Choroid plexus epithelial cell (primary cell): ENCODE measurements around the gene TRIM29.

Experiments used
- DNase-seq: peaks from one replicate; pipeline ENCODE4 v3.0.0-alpha.2; 2010; ENCODE audit warnings: low read depth
- H3K4me3 ChIP-seq: 2 replicates; pipeline ENCODE4 v1.5.1; 2011; ENCODE audit warnings: low read depth, mild to moderate bottlenecking, control low read depth, low read length, moderate library complexity
- CTCF ChIP-seq: conservative IDR thresholded peaks from 2 replicates; pipeline ENCODE4 v1.5.1; 2011; ENCODE audit warnings: low read depth, mild to moderate bottlenecking, control low read depth, inconsistent platforms, low read length, moderate library complexity

The TRIM29 gene

DNA sequence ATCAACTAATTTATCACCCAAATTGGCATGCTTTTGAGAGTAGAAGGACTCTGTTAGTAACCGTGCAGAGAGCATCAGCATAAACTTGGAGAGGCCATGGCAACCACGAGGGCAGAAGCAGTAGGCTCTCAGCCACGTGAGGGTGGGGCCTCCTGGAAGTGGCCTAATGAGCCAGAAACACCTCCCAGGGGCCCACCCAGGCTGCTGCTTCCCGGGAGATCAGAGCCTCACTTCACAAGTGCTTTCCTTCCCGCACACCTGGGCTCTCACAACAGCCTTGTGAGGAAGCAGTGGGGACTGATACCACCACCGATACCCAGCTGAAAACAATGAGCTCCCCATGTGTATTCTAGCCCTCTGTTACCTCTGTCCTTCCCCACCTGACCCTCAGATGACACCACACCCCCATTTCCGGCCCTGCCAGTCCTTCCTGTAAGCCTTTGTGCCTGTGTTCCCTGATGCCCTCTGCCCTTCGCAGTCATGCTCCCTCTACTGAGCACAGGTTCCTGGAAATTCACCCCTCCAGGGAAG lies 17.0 kb downstream of the TRIM29 start:
- H3K4me3 ChIP-seq, result no peak overlapping the region
- TF ChIP-seq CTCF, result no peak
- no peak for DNase-seq

DNA sequence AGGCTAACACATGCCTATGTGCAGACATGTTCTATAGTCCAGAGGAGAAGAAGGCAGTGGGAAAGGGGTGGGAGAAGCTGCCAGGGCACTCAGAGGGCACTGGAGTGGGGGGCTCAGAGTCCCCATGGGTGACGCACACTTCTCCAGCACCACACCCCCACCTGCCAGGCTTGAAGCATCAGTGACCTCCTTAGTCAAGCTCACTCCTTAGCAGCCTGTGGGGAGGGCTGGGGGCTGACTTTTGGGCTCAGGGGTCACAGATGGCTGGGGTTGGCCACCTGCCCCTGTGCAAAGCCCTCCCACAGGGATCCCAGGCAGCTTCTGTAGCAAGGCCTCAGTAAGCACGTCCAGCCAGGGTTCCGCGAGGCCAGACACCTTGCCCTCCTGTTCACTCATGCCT lies 18.8 kb downstream of the TRIM29 start:
- TF ChIP-seq CTCF, result no peak
- H3K4me3 ChIP-seq, result no peak overlapping the region
- DNase-seq, result no peak

DNA sequence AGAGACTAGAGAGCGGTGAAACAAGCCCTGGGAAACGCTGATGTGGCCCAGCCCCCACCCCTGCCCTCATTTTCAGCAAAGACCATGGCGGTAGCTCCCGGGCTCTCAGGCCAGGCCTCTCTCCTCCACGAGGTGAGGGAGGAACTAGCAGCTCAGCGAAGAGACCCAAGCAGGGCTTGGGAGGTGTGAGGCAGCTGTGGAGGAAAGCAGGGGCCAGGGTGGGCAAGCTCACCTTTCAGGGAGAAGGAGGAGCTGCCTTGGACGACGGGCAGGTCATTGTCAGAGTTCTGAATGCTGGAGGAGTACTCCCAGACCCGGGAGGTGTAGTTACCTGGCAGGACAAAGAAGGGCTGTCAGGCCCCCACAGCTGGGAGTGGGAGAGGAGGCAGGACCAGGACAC lies 19.9 kb downstream of the TRIM29 start:
- no peak overlapping the region for H3K4me3 ChIP-seq
- TF ChIP-seq CTCF, result no peak
- DNase-seq, result no peak

- no peak overlapping the region for H3K4me3 ChIP-seq
- TF ChIP-seq CTCF, result no peak
- DNase-seq, result no peak
Measured at GRCh38 chr11:120116966-120117365, 20.9 kb downstream of the TRIM29 start.

- no peak overlapping the region for H3K4me3 ChIP-seq
- no peak for DNase-seq
- peak; percentile 21 for TF ChIP-seq CTCF
Measured at GRCh38 chr11:120115272-120116000, 22.5 kb downstream of the TRIM29 start.

DNA sequence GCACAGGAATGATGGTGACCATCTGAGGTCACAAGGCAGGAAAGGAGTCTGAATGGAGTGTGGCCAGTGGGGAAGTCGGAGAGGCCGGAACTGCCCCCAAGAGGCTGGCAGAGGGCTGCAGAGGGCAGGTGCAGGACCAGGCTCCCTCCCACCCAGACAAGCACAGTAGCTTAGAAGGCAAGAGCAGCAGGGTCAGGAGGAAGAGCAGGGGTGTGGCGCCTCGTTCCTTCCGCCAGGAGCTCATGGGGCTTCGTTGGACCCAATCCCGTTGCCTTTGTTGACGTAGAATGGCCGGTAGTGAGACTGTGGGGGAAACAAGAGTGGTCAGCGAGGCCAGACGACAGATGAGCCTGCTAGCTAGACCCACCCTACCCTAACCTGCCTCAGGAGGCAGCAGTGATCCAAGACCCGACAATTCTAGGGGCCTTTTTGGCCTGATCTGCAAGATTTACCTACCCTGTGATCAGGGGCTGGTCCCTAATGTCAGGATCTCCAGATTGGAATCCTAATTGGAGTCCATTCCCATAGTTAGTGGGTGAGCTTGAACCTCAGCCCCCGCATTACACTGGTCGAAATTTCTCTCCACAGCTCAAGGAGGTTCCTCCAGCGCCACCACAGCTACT lies 25.6 kb downstream of the TRIM29 start:
- no peak overlapping the region for H3K4me3 ChIP-seq
- no peak for DNase-seq
- TF ChIP-seq CTCF, result peak; percentile 6
